Fibroblast of skin of right quadriceps (primary cell): ENCODE measurements around the gene EMC6.

Experiments used
- DNase-seq: peaks from one replicate; pipeline ENCODE4 v3.0.0-alpha.2; 2013

The EMC6 gene

DNA sequence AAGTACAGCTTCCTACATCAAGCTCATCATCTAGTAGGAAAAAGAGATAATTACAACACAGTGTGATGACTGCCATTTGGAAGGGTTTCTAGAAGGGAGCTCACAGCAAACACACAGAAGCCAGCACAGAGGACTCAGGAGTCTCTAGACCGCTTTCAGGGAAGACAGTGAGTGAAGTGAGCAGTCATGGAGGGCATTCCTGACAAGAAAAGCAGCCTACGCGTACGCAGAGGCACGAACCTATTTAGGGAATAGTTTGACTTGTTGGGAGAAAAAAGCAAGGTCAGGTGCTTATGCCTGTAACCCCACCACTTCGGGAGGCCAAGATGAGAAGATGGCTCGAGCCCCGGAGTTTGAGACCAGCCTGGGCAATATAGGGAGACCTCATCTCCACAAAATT lies 46.7 kb downstream of the EMC6 start:
- no peak for DNase-seq

DNA sequence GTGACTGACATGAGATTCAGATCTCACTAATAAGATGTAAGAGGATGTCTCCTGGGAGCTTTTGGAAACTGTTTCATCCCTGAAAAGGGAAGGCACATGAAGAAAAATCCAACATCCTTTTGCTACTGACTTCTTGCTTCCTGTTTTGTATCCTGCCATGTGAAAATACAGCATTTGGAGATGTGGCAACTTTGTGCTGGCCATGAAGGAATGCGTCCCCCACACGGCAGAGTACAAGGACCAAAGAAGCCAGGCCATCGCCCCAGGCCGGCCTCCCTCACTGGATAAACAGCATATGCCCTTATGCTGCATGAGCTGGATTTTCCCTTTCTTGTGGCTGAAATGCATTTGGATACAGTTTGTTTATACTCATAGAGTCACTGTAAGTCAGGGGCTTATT lies 49.6 kb downstream of the EMC6 start:
- DNase-seq, result no peak

DNA sequence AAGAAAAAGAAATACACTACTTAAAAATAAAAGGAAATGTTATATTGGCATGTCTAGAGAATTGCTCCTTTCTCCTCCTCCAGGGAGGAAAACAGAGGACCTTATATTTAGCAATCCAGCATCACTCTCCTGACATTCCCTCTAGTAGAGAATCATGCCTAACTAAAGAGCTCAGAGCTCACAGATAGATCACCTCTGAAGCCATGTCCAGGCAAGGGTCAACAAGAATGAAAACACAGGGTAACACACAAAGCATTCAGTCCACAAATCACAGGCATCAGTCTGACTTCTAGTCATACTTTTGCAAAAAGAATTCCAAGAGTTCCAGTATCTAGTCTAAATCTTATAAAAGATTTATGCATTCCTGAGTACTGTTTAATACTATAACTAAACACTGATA lies 50.7 kb downstream of the EMC6 start:
- no peak for DNase-seq
